Thoracic aorta (tissue), 2 donors: ENCODE data around the gene RAB3D. TPM values are rescaled to one million over a fixed set of nuclear protein-coding genes. Genes with fewer than 3 reads are reported as not detected.

Experiments
- ATAC-seq: fragments of 150-250 bp; one replicate; pipeline ENCODE4 v1.8.0; 2017; ENCODE audit warnings: low read depth; ENCODE audit not compliant: insufficient number of reproducible peaks, low FRiP score
- DNase-seq: peaks from one replicate; pipeline ENCODE4 v3.0.0-alpha.2; 2020; ENCODE audit warnings: low spot score
- H3K27ac ChIP-seq, 2 donors: fragments of 200-600 bp; sonication (generic); 1 replicate in 1 of 2; 2 replicates in 1 of 2; pipeline ENCODE4 v1.5.1; 2016; ENCODE audit warnings: mild to moderate bottlenecking in 2 of 2, moderate library complexity in 2 of 2
- H3K27me3 ChIP-seq: fragments of 200-600 bp; sonication (generic); replicated peaks from 2 replicates; pipeline ENCODE4 v1.6.0; 2016; ENCODE audit warnings: mild to moderate bottlenecking; ENCODE audit not compliant: insufficient read depth
- H3K36me3 ChIP-seq: fragments of 200-600 bp; sonication (generic); one replicate; pipeline ENCODE4 v1.5.1; 2016
- H3K4me1 ChIP-seq, 2 donors: fragments of 200-600 bp; sonication (generic); 1 replicate in 1 of 2; 2 replicates in 1 of 2; pipeline versions ENCODE4 v1.5.1 to v1.6.0; 2016; ENCODE audit warnings: low read depth in 2 of 2, mild to moderate bottlenecking in 1 of 2; ENCODE audit not compliant: control insufficient read depth in 1 of 2
- H3K4me3 ChIP-seq: fragments of 200-600 bp; sonication (generic); 2 replicates; pipeline ENCODE4 v1.5.1; 2016; ENCODE audit warnings: mild to moderate bottlenecking
- H3K9me3 ChIP-seq: fragments of 200-600 bp; sonication (generic); 2 replicates; pipeline ENCODE4 v1.5.1; 2016
- CTCF ChIP-seq: fragments of 200-600 bp; sonication (generic); IDR thresholded peaks from one replicate; pipeline ENCODE4 v1.5.1; 2019; ENCODE audit warnings: antibody characterized with exemption
- total RNA-seq, 2 donors: library from RNA; depleted of rRNA; stranded (reverse); fragments of >200 nt; gene quantifications; one replicate each; pipeline versions ENCODE4 v1.1.0 to v1.2.3, GENCODE V29; 2016

Gene RAB3D
- total RNA-seq, 2 donors from 2014 or later: 14.2 to 20.4 TPM

GRCh38 chr19:11279505-11280236 is 59.8 kb downstream of the RAB3D start:
- H3K4me1 ChIP-seq: no peaks in the 10 kb centered on the region
- ATAC-seq (peak; percentile 29), DNase-seq (no peak)
- no peak overlapping the region for H3K27ac ChIP-seq
- H3K9me3 ChIP-seq: no peaks in the 10 kb centered on the region
- H3K27me3 ChIP-seq: no peaks in the 10 kb centered on the region
- H3K4me3 ChIP-seq: no peak overlapping the region
- H3K36me3 ChIP-seq: no peaks in the 10 kb centered on the region
- no peak for TF ChIP-seq CTCF

GRCh38 chr19:11278670-11279069 is 60.8 kb downstream of the RAB3D start:
- ATAC-seq (no peak), DNase-seq (no peak)
- H3K9me3 ChIP-seq: no peaks in the 10 kb centered on the region
- no peaks in the 10 kb centered on the region for H3K36me3 ChIP-seq
- no peak for TF ChIP-seq CTCF
- no peak overlapping the region for H3K27ac ChIP-seq
- no peak overlapping the region for H3K4me3 ChIP-seq
- H3K27me3 ChIP-seq: no peaks in the 10 kb centered on the region
- H3K4me1 ChIP-seq: no peaks in the 10 kb centered on the region

GRCh38 chr19:11274533-11275086 is 64.8 kb downstream of the RAB3D start:
- Histone ChIP-seq H3K27ac (no peak overlapping the region), H3K9me3 (no peaks in the 10 kb centered on the region), H3K27me3 (no peaks in the 10 kb centered on the region), H3K36me3 (no peaks in the 10 kb centered on the region), H3K4me3 (no peak overlapping the region), H3K4me1 (no peaks in the 10 kb centered on the region)
- DNase-seq (no peak), ATAC-seq (no peak)
- no peak for TF ChIP-seq CTCF

- Histone ChIP-seq H3K36me3 (no peaks in the 10 kb centered on the region), H3K27me3 (no peaks in the 10 kb centered on the region), H3K27ac (no peak overlapping the region), H3K9me3 (no peaks in the 10 kb centered on the region), H3K4me3 (no peak overlapping the region), H3K4me1 (no peaks in the 10 kb centered on the region)
- no peak for TF ChIP-seq CTCF
- DNase-seq (no peak), ATAC-seq (no peak)
Measured at GRCh38 chr19:11273989-11274388, 65.5 kb downstream of the RAB3D start.

GRCh38 chr19:11273296-11273695 is 66.2 kb downstream of the RAB3D start:
- H3K9me3 ChIP-seq: no peaks in the 10 kb centered on the region
- no peaks in the 10 kb centered on the region for H3K4me1 ChIP-seq
- no peaks in the 10 kb centered on the region for H3K27me3 ChIP-seq
- TF ChIP-seq CTCF: no peak
- no peak for DNase-seq
- H3K36me3 ChIP-seq: no peaks in the 10 kb centered on the region
- no peak overlapping the region for H3K27ac ChIP-seq
- ATAC-seq: no peak
- H3K4me3 ChIP-seq: no peak overlapping the region

Other genes starting within 250 kb of the RAB3D start
- gene SPC24, start 183.9 kb downstream of the RAB3D start, total RNA-seq: 1 to 10 TPM; 2.4 to 4.7 TPM
- 100 to 1,000 TPM; 647 to 689 TPM for gene KANK2, start 142.1 kb downstream of the RAB3D start, total RNA-seq
- not detected for gene ANGPTL8, start 100.0 kb downstream of the RAB3D start, total RNA-seq
- 10 to 100 TPM; 30.5 to 49.3 TPM for gene DOCK6, start 77.1 kb downstream of the RAB3D start, total RNA-seq
- gene TSPAN16, start 43.5 kb downstream of the RAB3D start, total RNA-seq: not detected
- gene TMEM205, start 6.6 kb upstream of the RAB3D start, total RNA-seq: 100 to 1,000 TPM; 103 to 144 TPM
- gene CCDC159, start 6.9 kb upstream of the RAB3D start, total RNA-seq: 10 to 100 TPM; 15.1 to 21.8 TPM
- 10 to 100 TPM; 55.7 to 69.7 TPM for gene PLPPR2, start 15.8 kb upstream of the RAB3D start, total RNA-seq
- 1 to 10 TPM; 1.2 to 1.5 TPM for gene SWSAP1, start 35.0 kb upstream of the RAB3D start, total RNA-seq
- 1 to 10 TPM; 5.6 to 7.1 TPM for gene EPOR, start 44.7 kb upstream of the RAB3D start, total RNA-seq
- 10 to 100 TPM; 43.6 to 47.4 TPM for gene RGL3, start 79.7 kb upstream of the RAB3D start, total RNA-seq
- 1 to 10 TPM in 1 of 2 donors, under 1 TPM in 1; 0.35 to 2.0 TPM for gene ODAD3, start 95.5 kb upstream of the RAB3D start, total RNA-seq
- 100 to 1,000 TPM; 121 to 123 TPM for gene PRKCSH, start 96.0 kb upstream of the RAB3D start, total RNA-seq
- gene ELAVL3, start 141.4 kb upstream of the RAB3D start, total RNA-seq: not detected
- gene ZNF653, start 166.2 kb upstream of the RAB3D start, total RNA-seq: 10 to 100 TPM in 1 of 2 donors, 1 to 10 TPM in 1; 5.4 to 25.0 TPM
- 10 to 100 TPM; 40.4 to 44.1 TPM for gene ECSIT, start 189.5 kb upstream of the RAB3D start, total RNA-seq
- gene CNN1, start 199.2 kb upstream of the RAB3D start, total RNA-seq: 1,000 to 10,000 TPM in 1 of 2 donors, 100 to 1,000 TPM in 1; 703 to 1,224 TPM
- gene ELOF1, start 219.6 kb upstream of the RAB3D start, total RNA-seq: 10 to 100 TPM; 24.3 to 36.6 TPM
- gene ACP5, start 238.0 kb upstream of the RAB3D start, total RNA-seq: 10 to 100 TPM in 1 of 2 donors, 1 to 10 TPM in 1; 1.6 to 14.6 TPM